Activated naive CD8-positive, alpha-beta T cell treated with anti-CD3 and anti-CD28 coated beads for 36 hours (primary cell): ENCODE data around the gene SLC35F5. TPM values are rescaled to one million over a fixed set of nuclear protein-coding genes. Genes with fewer than 3 reads are reported as not detected.

ENCODE experiments used
- total RNA-seq, 2 experiments: library from RNA; stranded (reverse); gene quantifications; one replicate each; pipeline ENCODE4 v1.2.3, GENCODE V29; 2021

Gene SLC35F5
- total RNA-seq, 2 experiments from 2014 or later: 20.8 to 21.3 TPM

Other genes with a start within 250 kb of the SLC35F5 start
- 10 to 100 TPM; 10.2 to 12.9 TPM for gene RABL2A, start 129.4 kb downstream of the SLC35F5 start, total RNA-seq
- gene ACTR3, start 133.4 kb upstream of the SLC35F5 start, total RNA-seq: 100 to 1,000 TPM; 480 to 482 TPM